NCI-H510A treated with DMSO at 0.1 percent for 48 hours (cell line): ENCODE measurements around the gene HS6ST1.
"Not testable (repeated sequence)": the region's sequence is repeated elsewhere in the genome, so short reads cannot be mapped to it uniquely, and the experiment has no call there.

Experiments
- DNase-seq: peaks from one replicate; lab custom pipeline; 2025; lab: John Stamatoyannopoulos, UW

Gene HS6ST1

GRCh38 chr2:128268611-128269010 lies 50.1 kb downstream of the HS6ST1 start:
- not testable (repeated sequence) for DNase-seq

DNA sequence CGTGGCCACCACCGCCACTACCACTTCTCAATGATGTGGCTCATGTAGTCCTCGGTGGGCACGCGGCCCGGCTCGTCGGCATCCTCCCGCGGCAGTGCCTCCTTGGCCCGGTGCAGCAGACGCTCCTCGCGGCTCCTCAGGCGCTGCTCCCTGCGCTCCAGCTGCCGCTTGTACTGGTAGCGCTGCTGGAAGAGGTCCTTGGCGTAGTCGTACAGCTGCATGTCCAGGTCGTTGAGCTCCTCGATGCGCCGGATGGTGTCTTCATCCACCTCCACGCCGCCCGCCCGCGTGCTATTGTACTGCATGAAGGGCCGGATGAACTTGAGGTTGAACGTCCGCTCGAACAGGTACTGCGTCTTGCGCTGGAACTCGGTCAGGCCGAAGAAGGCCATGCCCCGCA lies 50.5 kb downstream of the HS6ST1 start:
- not testable (repeated sequence) for DNase-seq

DNA sequence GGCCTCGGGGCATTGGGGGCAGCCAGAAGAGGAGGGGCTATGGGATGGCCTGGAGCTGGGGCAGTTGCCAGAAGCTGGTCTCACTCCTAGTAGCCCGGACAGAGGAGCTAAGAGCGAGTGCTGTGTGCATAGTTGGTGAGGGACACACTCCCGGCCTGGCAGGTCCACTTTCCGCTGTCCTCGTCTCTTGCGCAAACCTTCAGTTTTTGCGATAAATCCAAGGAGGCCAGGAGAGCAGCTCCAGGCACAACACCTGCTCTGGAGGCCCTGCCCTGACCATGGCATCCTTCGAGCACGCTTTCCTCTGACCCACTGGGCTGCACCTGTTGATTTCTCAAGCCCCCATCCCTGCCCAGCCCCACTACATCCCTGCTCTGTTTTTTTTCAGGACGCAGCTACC lies 51.0 kb downstream of the HS6ST1 start:
- not testable (repeated sequence) for DNase-seq

DNA sequence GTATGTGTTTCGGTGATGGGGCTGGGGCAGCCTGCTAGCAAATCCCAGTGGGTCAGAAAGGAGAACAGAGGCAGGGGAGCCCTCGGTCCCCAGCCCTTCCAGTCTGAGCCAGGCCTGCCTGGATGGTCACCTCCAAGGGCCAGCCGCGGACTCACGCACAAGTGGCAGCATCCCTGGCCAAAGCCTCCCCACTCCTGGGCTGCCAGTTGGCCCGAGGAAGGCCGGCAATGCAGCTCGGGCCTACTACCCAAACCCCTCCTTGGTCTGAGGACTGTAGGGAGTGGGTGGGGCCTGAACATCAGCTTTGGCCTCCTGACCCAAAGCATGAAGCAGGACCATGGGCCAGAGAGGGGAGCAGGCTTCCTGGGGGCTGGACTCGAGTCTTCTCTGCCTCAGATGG lies 51.5 kb downstream of the HS6ST1 start:
- DNase-seq = not testable (repeated sequence)

DNA sequence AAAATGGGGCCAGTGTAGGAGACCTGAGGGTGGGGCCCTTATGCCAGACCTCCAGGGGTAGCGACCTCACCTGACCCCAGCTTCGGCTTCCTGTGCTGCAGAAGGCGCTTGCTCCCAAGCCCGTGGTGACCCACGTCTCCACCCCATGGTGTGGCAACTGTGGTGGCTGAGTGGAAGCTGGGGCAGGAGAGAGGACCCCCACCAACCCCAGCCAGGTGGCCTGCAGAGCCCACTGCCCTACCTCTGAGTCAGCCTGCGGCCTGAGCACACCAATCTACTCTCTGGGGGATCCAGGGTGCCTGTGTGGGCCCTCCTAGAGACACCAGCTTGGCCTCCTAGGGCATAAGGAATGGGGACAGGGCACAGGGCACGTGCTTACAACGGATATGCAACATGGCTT lies 52.2 kb downstream of the HS6ST1 start:
- DNase-seq = not testable (repeated sequence)

DNA sequence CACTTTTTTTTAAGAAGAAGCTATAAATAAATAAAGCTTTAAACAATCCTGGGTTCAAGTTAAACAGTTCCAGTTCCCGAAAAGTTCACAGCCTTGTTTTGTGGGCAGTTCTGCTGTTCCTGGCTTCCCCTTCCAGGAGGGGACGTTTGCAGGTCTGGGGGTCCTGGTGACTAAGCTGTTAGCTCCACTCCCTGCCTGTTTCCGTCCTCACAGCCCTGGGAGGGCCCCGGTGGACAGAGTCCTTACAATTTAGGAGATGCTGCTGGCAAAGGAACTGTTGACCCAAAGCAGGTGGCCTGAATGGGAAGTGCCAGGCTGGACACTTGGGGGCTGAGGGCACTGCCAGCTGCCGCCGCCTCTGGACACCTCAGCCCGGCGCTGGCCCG lies 53.1 kb downstream of the HS6ST1 start:
- DNase-seq = not testable (repeated sequence)

DNA sequence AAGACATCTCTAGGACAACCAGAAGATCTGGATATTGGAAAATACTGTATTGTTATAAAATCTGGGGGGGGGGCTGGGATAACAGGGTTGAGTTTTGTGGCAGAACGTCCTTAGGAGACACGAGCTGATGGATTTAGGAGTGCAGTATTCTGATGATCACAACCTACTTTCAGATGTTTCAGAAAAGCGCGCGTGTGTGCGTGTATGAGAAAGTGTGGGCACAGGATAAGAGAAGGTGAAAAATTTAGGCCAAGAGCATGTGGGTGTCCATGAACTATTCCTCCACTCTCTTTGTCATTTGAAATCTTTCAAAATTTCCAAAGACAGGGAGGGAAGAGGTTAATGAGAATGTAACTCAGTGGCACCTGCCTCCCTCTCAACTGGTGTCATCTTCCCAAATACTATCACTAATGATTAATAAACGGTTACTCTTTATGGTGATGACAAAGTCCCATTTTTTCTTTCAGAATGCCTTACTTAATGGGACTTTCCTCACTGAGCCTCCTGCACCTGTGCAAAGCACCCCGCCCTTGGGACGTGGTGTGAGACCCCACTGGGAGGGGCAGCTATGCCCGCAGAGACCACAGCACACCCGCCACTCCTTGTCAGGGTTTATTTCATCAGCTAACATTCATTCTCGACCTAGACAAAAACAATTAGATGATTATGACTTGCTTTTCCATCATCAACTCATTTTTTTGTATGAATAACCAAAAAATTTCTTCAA lies 53.6 kb downstream of the HS6ST1 start:
- DNase-seq = no peak

GRCh38 chr2:128263902-128264331 lies 54.8 kb downstream of the HS6ST1 start:
- no peak for DNase-seq

- no peak for DNase-seq
Measured at GRCh38 chr2:128262315-128263253, 56.1 kb downstream of the HS6ST1 start.

GRCh38 chr2:128261245-128262128 lies 57.2 kb downstream of the HS6ST1 start:
- peak; percentile 11 for DNase-seq

DNA sequence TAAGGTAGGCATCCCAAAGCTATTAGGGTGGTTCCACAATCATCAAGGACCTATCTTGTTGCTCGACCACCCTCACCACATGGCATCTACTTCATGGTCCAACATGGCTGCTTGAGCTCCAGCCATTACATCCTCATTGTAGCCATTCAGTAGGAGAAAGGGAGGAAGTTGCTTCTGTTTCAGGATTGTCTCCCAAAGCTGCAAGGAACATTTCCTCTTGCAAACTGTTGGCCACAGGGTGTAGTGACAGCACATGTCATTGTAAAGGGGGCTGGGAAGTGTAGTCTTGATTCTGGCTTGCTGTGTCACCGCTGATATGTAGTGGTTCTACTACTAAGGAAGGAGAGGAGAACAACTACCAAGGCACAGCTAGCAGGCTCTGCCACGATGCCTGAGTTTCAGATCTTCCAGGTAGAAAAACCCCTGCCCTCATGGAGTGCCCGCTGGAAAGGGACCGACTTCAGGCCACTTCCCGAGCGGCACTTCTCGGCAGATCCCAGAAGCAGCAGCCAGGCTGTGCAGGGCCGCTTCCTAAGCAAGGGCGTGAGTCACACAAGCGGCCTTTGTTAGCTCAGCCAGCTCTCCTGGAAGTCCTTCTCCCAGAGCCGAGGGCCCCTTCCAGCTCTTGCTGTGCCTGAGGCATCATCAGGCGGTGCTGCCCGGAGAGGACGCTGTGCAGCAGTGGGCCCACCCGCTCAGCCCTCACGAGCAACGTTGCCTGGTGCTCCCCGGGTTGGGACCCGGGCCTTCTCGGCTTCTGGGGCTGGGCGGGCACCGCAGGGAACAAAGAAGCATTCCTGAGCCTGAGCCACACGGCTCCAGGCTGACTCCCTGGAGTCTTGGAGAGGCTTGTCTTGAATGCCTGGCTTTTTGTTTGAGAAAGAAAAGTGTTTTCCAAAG lies 58.2 kb downstream of the HS6ST1 start:
- no peak for DNase-seq

DNA sequence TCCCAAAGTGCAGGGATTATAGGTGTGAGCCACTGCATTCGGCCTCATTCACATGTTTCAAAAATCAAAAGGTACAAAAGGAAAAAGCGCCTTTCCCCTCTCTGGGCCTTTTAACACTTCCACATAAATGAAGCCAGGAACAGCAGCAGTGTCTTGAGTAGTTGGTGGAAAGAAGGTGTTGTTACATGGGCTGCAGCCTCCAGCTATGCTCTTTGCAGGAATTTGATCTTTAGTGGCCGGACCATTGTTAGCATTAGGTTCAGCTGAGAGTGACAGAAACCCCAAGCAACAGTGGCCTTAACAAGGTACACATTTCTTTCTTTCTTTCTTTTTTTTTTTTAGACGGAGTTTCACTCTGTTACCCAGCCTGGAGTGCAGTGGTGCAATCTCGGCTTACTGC lies 59.1 kb downstream of the HS6ST1 start:
- DNase-seq = no peak

DNA sequence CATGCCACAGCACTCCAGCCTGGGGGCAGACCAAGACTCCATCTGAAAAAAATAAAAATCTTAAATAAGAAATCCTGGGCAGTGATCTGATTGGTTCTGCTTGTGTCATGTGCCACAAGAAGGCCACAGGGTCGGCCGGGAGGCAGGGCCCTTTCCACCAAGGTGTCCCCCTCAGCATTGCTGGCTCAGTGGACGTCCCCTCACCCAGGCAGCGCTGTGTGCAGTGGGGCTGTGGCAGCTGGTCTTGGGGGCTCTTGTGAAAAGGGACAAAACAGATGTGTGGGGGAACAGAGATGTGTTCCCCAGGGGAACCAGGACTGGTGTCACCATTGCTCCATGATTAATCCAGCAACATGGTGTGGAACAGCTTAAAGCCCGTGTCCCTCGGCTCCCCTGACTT lies 60.5 kb downstream of the HS6ST1 start:
- no peak for DNase-seq

DNA sequence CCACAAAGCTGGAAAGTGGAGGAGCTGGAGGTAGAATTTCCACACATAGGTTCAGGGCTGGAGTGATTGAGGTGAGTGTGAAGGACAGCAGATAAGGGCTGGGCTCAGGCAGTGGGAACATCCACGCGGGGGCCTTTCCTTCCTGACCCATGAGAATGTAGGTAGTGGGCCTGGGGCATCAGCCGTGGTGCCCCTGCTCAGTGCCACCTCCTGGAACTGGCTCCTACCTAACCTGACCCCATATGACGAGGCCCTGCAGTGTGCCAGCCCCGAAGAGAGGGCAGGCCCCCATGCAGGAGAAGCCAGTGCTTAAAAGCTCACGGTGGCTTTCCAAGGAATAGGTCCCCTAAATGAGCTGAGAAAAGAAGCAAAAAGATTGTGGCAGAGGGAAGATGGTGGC lies 66.2 kb downstream of the HS6ST1 start:
- DNase-seq = no peak

DNA sequence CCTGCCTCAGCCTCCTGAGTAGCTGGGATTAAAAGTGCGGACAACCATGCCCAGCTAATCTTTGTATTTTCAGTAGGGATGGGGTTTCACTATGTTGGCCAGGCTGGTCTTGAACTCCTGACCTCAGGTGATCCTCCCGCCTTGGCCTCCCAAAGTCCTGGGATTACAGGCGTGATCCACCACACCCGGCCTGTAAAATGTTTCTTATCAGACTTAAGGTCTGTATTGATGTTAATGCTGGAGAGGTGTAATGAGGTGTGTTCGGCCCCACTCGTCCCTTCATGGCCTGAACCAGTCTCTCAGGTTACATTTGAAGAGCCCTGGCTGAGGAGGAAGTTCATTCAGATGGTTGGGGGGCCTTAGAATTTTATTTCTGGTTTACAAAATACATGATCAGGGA lies 66.6 kb downstream of the HS6ST1 start:
- not testable (repeated sequence) for DNase-seq

DNA sequence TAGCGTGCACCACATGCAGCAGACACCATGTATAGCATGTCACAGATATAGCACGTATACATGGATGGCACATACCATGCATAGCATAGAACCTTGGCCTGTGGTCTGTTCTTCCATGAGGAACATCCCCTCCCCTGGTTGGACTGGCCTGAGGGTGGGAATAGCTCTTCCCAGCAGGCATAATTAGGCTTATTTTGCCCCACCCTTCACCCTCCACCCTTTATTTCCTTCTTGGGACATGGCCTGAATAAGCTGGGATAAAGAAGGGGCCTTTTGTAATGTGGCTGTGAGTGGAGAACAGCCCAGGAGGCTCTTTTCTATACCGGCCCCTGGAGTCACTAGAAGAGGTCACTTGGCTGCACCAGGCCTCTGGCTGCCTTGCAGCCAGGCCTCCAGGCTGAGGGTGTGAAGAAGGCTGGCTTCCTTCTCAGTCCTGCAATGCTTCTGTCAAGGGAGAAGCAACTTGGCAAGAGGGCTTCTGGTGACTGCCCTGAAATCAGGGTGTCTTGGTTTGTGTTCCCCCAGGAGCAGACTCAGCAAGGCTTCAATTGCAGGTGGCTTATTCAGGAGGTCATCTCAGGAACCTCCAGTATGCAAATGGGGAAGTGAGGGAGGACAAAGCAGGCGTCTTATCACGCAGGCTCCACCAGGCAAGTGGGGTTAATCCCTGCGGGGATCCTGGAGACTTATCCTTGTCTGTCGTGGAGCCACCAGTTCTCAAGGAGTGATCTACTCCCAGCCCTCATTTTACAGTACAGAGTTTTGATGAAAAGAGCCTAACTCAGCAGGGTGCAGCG lies 68.2 kb downstream of the HS6ST1 start:
- DNase-seq = no peak

DNA sequence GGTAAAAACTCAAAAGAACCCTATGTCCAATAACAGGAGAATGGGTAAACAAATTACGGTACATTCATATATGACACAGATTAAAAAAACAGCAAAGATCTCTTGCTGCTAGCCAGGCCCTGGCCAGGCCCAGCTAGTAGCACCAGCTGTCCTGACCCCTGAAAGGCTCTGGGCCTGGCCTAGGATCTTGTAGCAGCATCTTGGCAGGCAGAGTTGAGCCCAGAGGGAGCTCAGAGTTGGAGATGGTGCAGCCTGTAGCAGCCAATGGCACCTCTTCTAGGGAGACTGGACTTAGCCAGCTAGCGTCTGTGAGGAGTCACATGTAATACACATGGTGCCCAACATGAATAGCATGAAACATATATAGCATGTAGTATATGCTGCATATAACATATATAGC lies 69.1 kb downstream of the HS6ST1 start:
- no peak for DNase-seq

DNA sequence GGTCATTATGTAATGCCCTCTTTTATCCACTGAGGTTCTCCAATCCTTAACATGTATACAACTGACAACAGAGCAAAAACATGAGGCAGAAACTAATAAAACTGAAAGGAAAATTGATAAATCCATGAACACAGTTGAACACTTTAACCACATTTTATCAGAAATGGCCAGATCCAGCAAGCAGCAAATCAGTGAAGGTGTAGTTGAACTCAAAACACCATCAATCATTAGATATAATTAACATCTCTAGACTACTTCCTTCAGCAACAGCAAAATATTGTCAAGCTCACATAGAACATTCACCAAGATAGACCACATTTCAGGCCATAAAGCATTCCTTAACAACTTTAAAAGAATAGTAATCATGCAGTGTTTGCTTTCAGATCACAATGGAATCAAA lies 72.9 kb downstream of the HS6ST1 start:
- DNase-seq = no peak

- no peak for DNase-seq
Measured at GRCh38 chr2:128241896-128242295, 76.8 kb downstream of the HS6ST1 start.
